ENCODE results near the gene SF3B2.
"Not testable (repeated sequence)": the region's sequence is repeated elsewhere in the genome, so short reads cannot be mapped to it uniquely, and the experiment has no call there.

SF3B2 gene

DNA sequence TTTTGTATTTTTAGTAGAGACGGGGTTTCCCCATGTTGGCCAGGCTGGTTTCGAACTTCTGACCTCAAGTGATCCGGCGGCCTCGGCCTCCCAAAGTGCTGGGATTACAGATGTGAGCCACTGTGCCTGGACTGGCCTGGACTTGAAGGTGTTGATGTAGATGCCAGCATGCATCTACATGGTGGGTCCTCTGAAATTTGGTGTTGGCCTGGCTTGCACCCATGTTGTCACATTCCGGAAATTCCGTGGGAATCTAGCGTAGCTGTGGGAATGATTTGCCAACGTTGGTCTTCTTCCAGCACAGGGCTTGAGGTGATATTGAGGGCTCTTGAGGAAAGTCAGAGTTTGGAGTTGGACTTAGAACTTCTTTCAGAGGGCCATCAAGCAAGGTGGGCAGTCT is 24.4 kb downstream of the SF3B2 start:
- DNase-seq: no peak

DNA sequence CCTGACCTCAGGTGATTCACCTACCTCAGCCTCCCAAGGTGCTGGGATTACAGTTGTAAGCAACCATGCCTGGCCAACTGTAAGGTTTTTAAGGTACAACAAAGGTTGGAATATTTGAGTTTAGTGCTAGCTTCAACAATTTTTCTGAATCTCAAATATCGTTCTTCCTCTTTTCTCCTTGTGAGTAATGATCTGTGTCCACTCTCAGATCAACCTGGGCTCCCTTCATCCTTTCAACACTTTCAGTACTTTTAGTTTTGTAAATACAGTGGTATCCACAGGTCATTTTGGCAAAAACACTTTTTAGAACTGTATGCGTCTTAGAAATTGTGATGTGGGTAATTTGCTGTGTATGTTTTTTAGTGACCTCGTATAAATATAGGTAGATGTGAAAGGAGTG is 25.8 kb downstream of the SF3B2 start:
- DNase-seq: no peak

DNA sequence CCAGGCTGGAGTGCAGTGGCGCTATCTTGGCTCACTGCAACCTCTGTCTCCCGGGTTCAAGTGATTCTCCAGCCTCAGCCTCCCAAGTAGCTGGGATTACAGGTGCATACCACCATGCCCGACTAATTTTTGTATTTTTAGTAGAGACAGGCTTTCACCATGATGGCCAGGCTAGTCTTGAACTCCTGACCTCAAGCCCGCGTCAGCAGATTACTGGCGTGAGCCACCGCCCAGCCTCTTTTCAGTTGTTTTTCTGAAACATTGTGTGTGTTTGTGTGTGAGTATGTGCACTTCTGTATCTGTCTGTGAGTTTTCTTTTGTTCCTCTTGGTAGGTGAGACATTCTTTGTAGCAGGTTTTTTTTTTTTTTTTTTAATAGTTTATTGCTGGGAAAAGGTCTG is 26.8 kb downstream of the SF3B2 start:
- not testable (repeated sequence) for DNase-seq

DNA sequence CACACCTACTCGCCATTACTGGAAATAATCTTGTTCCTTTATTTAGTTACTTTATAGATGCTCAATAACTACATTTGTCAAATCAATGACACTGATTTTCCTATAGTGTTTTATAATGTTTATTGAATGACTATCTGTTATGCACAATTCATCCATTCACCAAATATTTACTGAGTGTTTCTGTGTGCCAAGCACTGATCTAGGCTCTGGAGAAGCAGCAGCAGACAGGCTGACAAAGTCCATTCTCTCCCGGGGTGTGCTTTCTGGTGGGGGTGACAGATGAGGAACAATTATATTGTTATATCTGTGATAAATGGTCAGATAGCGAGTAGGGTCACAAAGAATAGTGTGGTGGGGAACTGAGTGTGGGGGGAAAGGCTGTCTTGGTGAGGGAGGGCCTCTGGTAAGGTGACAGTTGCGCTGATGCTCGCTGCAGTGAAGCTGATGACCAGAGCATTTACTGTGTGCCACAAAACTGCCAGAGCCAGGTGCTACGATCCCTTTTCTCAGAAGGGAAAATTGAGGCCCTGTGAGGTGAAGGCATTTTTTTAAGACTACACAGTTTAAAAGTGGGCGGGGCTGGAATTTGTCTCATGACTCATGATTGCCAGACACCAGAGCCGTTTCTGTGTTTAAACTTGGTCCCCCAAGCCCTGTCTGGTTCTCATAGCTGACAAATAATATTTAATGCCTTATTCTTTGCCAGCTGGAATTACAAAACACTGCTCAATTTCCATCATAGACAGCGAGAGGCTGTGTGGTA is 28.1 kb downstream of the SF3B2 start:
- DNase-seq: peak in 4 of 6 experiments; percentile 30 to 66 (median 44)

DNA sequence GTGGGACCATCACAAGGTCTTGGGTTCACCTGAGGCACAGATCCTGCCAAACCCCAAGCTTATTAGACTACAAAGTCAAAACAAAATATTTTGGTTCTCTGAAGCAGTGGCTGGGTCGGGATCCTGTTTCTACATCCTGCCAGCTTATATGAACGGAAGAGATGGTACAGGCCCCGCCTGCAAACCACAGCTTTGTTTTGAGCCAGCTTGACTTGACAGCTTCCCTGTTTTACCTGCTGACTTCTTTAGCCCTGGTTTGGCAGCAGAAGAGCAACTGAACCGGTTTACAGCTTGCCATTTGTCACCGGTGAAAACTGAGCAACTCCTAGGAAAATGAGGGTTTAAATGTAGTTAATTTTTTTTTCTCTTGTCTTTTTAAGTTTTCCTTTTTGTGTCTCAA is 29.3 kb downstream of the SF3B2 start:
- peak; percentile 66 to 86 (median 80) for DNase-seq

DNA sequence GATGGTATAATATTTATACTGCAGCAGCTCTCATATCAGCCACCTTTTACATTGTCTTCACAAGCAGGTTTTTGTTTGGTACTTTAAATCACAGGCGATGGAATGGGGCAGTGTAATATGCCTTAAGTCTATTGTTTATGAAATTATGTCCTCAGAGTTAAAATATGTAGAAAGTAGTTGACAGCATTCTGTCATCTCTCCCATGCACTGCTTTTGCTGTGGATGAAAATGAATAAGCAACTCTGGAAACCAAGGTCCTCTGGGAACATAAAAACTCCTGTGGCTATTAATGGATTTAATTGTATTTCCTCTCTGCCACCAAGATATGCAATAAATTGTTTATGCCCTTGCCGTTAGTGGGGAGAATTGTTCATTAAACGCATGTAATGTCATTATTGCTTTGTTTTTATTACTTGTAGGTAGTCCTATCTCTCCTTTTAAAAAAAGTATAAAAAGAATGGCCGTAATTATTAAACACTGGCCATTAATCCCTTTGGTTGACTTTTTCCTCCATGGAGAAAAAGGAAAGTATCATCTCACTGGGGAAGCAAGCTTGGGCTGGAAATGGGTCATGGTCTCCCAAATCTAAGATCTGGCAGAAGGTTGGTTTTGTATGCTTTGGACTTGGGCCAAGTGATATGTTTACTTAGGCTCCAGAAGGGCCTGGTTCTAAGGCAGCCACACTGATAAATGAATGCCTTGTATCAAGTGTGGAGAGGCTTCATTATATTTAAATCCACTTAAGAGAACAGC is 31.0 kb downstream of the SF3B2 start:
- no peak for DNase-seq

DNA sequence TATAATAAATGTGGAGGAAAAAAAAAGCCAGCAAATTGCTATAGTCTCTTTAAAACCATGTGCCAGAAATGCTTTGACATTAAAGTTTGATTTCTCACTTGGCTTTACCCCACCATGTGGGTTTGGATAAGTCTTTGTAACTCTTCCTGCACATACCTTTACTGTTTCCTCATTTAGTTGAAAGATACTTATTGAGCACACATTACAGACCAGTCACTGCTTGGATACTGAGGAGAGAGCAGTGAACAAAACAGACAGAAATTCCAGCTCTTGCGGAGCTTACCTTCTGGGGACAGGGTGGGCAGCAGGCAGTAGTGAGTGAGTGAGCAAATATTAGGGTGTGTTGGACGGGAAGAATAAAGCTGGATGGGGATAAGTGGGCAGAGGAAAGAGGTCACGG is 31.6 kb downstream of the SF3B2 start:
- no peak for DNase-seq

DNA sequence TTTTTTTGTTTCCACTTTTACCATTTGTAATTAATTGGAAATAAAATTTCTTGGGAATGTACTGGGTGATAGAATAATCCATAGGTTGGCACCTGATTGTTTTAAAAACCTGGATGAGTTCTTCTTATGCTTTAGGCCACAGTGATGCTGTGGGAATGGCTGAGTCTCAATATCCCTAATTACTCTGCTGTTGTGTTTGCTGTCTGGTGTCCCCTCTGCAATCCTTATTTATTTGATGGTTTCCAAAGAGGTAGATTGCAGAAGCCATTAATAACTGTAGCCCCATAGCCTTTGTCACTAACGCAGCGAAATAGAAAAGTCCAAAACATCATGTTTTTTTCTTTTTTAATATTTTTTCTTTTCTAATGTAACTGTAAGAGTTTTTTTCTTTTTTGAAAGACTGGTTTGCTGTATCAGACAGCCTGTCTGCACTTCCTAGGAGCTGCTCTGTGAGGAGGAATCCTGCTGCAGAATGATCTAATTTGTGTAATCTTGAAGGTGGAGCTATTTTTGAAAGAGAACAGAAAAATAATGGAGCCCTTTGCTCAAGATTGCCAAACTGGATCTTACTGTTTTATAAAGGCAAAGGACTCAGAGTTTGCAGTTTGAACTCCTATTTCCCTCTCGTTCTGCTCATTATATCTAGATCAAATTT is 32.8 kb downstream of the SF3B2 start:
- DNase-seq: no peak

DNA sequence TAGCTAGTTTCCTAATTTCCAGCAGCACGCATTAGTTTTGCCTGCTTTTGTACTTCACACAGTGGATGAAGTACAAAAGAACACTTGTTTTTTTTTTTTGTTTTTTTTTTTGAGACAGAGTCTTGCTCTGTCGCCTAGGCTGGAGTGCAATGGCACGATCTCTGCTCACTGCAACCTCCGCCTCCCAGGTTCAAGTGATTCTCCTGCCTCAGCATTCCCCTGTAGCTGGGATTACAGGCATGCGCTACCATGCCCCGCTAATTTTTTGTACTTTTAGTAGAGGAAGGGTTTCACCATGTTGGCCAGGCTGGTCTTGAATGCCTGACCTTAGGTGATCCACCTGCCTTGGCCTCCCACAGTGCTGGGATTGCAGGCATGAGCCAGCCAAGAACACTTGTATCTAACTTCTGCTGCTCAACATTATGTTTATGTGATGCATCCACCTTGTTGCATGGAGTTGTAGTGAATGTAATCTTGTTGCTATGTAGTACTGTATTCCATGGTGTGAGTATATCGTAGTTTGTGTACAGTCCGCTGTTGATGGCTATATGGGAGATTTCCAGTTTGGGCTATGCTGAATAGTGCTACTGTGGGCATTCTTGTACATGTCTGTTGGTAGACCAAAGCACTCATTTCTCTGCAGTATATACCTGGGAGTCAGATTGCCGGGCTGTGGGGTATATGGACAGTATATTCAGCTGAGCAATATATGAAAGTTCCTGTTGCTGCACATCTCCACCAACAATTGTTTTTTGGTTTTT is 35.2 kb downstream of the SF3B2 start:
- DNase-seq: no peak

DNA sequence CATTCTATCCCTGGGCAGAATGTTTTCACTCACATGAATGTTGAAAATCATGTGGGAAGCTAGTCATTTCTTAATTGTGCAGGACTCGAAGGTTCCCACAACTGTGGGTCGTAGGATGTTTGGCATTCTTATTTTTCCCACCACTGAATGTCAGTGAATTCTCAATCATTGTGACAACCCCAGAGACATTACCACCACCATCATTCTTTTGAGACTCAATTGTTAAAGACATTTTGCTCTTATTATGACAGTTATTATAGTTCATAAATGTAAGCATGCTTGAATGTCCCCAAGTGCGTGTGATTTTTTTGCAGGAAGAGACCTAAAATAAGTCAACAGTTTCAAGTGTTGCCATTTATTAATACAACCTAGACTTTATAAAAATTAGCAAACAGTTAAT is 36.9 kb downstream of the SF3B2 start:
- no peak for DNase-seq

DNA sequence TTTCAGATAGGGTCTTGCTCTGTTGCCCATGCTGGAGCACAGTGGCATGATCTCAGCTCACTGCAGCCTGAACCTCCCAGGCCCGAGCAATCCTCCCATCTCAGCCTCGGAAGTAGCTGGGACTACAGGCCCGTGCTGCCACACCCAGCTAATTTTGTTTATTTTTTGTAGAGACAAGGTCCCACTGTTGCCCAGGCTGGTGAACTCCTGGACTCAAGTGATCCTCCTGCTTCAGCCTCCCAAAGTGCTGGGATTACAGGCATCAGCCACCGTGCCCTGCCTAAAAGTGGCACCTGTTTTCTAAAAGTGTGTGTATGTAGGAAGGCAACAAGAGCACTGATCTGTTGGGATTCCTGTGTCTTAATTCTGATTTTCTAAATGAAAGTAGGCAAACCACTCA is 38.1 kb downstream of the SF3B2 start:
- DNase-seq: no peak

DNA sequence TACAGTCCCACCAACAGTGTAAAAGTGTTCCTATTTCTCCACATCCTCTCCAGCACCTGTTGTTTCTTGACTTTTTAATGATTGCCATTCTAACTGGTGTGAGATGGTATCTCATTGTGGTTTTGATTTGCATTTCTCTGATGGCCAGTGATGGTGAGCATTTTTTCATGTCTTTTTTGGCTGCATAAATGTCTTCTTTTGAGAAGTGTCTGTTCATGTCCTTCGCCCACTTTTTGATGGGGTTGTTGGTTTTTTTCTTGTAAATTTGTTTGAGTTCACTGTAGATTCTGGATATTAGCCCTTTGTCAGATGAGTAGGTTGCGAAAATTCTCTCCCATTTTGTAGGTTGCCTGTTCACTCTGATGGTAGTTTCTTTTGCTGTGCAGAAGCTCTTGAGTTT is 40.0 kb downstream of the SF3B2 start:
- DNase-seq: not testable (repeated sequence)

DNA sequence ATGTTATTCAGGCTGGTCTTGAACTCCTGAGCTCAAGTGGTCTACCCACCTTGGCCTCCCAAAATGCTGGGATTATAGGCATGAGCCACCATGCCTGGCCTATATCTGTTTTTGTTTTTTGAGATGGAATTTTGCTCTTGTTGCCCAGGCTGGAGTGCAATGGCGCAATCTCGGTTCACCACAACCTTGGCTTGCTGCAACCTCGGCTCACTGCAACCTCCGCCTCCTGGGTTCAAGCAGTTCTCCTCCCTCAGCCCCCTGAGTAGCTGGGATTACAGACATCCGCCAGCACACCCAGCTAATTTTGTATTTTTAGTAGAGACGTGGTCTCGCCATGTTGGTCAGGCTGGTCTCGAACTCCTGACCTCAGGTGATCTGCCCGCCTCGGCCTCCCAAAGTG is 47.6 kb downstream of the SF3B2 start:
- not testable (repeated sequence) for DNase-seq

DNA sequence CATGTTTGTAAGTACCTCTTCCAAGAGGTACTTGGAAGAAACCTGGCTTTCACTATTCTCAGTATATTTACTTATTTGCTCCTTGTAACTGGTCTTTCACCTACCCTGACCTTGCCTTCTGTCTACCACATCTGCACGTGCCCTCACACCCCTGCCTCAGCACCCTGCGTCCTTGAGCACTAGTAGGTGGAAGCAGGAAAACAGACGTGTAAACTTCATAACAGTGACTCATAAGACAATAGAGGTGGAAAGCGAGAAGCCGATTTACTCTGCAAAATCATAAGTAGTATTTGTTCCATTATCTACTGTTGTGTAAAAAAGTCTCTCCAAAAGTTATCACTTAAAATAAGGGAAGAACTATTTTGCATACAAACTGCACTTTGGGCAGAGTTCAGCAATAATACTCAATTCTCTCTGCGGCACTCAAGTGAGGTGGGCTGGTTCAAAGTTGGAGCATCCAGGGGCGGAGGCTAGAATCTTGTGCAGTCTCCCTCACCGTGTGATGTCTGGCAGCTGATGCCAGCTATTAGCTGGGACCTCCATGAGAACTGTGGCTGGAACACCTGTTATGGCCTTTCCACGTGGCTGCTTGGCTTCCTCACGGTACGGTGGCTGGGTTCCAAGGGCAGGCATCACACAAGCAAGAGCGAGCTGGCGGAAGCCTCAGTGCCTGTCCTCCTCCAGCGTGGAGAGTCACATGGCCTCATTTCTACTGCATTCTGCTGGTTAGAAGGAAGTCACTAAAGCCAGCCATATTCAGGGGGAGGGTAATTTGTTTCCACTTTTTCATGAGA is 48.3 kb downstream of the SF3B2 start:
- peak; percentile 53 to 78 (median 72) for DNase-seq

DNA sequence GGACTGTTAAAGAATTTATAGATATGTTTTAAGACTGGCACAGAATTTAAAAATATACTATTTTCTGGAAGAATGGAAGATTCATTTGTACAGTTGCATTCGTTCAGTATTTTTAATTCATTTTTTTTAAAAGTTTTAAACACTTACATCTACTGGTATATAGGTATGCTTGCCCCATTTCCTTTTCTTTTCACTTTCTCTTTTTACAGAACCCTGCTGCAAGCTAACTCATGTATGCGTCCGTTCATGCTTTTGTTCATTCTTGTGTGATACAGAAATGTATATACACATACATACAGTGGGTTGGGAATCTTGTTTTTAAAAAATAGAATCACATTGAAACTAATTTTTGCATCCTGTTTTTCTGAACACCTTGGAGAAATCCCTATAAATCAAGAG is 48.9 kb downstream of the SF3B2 start:
- DNase-seq: peak in 1 of 6 experiments; percentile 69

DNA sequence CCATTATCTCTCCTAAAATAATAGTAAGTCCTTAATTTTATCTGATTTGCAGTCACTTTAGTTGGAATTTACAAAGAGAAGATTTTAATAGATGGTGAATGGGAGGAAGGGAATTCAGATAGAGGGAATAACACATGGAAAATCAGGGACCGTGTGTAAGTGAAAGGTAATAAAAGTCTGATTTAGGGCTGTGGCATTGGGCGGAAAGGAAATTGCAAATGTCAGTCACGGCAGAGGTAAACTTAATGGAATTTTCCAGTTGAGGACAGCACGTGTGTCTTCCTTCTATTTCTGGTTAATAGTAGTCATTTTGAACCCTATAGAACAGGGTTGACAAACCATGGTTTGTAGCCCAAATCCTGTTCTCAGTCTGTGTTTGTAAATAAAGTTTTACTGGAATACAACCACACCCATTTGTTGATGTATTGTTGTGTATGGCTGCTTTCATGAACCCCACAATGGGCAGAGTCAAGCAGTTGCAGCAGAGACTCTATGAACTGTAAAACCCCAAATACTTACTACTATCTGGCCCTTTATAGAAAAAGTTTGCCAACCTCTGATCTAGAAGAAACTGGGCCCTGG is 52.0 kb downstream of the SF3B2 start:
- DNase-seq: no peak

DNA sequence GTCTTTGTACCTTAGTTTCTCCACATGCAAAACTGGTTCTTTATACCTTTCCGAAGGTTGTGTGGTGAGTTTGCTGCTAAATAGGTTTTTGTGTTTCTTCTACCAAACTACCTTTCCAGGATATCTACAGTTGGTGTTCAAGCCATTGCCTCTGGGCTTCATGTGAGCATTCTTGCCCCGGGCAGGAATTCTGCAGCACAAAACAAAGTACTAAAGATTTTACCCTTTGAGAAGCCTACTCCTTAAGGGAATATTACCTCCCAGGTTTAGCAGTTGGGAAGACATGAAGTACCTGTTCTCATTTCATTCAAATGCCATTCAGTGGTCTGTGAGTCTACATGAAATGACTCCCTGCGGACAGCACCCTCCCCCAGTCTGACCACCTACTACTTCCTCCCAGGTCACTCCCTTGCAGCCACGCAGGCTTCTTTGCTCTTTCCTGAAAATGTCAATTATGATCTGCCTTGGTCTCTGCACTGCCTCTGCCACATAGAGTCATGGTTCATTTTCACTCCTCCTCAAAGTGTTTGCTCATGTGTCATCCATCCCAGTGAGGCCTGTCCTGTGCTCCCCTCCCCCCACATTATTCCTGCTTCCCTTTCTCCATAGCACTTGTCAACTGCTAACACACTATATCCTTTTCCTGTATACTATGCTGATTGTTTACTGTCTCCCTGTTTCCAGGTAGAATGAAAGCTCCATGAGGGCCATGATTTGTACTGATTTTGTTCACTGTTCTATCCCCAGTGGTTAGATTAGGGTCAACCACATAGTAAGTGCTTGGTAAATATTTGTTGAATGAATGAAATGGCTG is 54.8 kb downstream of the SF3B2 start:
- no peak for DNase-seq

DNA sequence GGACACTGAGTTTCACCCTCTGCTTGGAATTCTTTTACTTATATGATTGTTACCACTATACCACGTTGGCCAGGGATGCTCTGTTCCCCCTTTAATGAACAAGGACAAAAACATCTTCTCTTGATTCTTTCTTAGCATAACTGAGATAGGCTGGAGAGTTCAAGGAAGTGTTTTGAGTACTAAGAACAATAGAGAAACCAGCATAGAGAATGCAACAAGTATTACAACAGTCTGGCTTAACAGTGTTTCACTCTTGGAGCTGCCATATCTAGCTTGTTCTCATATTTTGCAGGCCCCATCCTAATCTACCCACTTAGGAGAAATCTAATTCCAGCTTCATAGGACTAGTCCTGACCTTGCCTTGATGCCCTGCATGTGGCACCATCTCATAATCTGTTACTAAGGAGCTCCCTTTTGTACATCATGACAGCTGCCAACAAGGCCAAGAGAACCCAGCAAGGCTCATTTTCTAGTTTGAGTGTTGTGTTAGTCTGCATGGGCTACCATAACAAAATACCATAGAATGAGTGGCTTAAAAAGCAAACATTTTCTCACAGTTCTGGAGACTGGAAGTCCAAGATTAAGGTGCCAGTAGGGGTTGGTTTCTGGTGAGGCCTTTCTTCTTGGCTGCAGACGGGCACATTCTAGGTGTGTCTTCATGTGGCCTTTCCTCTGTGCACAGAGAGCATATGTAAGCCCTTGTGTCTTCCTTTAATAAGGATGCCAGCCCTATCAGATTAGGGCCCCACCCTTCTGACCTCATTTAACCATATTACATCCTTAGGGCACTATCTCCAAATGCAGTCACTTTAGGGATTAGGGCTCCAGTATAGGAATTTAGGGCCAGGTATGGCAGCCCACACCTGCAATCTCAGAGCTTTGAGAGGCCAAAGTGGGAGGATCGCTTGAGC is 55.7 kb downstream of the SF3B2 start:
- DNase-seq: no peak

DNA sequence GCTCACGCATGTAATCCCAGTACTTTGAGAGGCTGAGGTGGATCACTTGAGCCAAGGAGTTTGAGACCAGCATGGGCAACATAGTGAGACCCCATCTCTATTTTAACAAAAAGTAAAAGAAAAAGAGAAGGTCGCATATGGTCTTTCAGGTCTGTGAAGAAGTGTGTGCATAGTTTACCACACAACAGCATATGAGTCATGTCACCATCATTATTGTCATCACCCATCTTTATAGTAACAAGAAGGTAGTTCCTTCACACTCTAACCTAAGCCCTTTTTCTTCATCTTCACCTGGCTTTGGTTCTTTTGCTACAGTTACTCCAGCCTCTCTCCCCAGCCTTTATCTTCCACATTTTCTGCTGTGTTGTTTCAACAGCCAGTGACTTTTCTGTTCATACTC is 57.1 kb downstream of the SF3B2 start:
- no peak for DNase-seq

DNA sequence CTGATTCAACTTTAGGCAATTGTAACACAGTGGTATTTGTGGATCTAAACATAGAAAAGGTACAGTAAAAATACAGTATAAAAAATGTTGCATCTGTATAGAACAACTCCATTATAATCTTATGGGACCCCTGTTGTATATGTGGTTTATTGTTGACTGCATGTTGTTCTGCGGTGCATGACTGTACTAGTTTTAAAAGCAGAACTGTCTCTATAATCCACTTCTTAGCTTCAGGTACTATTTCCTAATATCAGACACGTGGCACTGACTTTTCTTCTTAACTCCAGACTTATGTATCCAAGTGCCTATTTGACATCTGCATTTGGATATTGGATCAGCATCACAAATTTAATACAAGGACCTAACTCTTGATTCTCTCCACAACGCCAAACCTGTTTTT is 59.0 kb downstream of the SF3B2 start:
- no peak for DNase-seq

Measured in stimulated activated naive CD4-positive, alpha-beta T cell (primary cell).